GM06990 (cell line): ENCODE measurements around the gene GTF2A1.

Experiments used
- DNase-seq: peaks from one replicate; pipeline ENCODE4 v3.0.0-alpha.2; 2011; ENCODE audit not compliant: insufficient read length; ENCODE audit errors: extremely low read depth
- H3K27me3 ChIP-seq: replicated peaks from 2 replicates; pipeline ENCODE4 v1.6.0; 2011; ENCODE audit warnings: low read length; ENCODE audit not compliant: control insufficient read depth, insufficient read depth
- H3K36me3 ChIP-seq: 2 replicates; pipeline ENCODE4 v1.5.1; 2011; ENCODE audit warnings: low read length; ENCODE audit not compliant: control insufficient read depth, insufficient read depth
- H3K4me3 ChIP-seq: replicated peaks from 2 replicates; pipeline ENCODE4 v1.5.1; 2011; ENCODE audit warnings: low read depth, mild to moderate bottlenecking, control low read depth, low read length
- TF ChIP-seq, protein P1 (sequence below): IDR thresholded peaks from 2 replicates; pipeline ENCODE4 v1.5.1; 2011; ENCODE audit warnings: low read length, control low read depth, mild to moderate bottlenecking, inconsistent platforms; ENCODE audit not compliant: insufficient read depth, poor library complexity, severe bottlenecking

Gene GTF2A1

DNA sequence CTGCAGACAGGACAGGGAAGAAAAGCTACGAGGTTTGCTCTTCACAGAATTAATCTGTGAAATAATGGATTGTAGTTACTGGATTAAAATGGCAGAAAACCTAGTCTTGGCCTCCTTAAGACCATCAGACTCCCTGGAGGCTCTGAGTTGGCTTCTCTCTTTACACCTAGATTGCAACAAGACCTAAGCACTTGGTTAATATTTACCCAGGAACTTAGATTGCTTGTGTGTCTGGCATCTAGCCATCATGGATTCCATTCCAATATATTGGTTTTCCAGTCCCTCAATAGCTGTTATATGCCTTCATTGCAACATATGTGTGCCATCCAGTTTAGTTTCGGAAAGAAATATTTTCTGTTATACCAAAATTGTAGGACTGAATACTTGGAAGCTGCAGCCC, 1.9 kb upstream of the GTF2A1 start:
- Histone ChIP-seq H3K4me3 (no peak overlapping the region), H3K27me3 (no peaks in the 10 kb centered on the region), H3K36me3 (no peaks in the 10 kb centered on the region)
- TF ChIP-seq, protein P1, sequence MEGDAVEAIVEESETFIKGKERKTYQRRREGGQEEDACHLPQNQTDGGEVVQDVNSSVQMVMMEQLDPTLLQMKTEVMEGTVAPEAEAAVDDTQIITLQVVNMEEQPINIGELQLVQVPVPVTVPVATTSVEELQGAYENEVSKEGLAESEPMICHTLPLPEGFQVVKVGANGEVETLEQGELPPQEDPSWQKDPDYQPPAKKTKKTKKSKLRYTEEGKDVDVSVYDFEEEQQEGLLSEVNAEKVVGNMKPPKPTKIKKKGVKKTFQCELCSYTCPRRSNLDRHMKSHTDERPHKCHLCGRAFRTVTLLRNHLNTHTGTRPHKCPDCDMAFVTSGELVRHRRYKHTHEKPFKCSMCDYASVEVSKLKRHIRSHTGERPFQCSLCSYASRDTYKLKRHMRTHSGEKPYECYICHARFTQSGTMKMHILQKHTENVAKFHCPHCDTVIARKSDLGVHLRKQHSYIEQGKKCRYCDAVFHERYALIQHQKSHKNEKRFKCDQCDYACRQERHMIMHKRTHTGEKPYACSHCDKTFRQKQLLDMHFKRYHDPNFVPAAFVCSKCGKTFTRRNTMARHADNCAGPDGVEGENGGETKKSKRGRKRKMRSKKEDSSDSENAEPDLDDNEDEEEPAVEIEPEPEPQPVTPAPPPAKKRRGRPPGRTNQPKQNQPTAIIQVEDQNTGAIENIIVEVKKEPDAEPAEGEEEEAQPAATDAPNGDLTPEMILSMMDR: no peak
- no peak for DNase-seq

DNA sequence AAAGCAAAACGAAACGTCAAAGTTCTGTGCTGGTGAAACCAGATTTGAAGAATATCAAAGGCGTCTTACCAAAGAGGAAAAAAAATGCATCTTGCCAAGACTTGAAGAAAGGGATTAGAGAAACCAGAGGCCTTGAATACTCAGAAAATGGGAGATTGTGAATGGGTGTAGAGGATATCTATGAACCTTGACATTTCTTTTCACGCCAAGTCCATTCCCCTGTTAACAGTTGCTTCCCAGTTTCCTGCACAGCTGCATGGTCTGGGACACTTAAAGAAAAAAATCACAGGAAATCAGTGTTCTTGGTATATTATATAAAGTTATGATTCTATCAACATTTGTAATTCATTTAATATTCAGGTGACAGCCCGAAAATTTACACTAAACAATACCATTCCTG, 1.4 kb upstream of the GTF2A1 start:
- DNase-seq: no peak
- TF ChIP-seq, protein P1: no peak
- Histone ChIP-seq H3K27me3 (no peaks in the 10 kb centered on the region), H3K4me3 (no peak overlapping the region), H3K36me3 (no peaks in the 10 kb centered on the region)

DNA sequence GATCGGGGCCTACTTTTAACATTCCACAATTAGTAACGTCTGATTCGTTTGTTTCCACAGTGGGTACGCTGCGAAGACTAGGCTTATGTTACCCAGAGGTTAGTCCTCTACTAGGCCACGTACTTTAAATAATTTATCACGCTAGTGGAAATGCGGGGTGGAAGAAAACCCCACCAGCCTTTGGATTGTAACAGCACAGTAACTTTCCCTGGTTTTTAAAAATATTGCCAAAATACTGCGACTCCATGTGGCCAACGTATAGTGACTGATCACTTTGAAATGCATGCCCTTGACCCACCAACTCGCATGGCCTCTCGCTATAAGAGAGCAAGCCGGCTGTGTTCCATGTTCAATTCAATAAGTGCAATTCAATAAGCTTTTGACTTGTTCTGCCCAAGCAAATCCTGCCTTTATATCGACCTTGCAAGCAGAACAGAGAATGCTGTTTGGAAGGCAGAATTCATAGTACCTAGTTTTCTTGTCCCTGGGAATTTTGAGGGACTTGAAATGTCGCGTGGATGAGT, 882 bp upstream of the GTF2A1 start:
- H3K36me3 ChIP-seq: no peaks in the 10 kb centered on the region
- TF ChIP-seq, protein P1: no peak
- peak overlapping the region; percentile 54 for H3K4me3 ChIP-seq
- no peak for DNase-seq
- H3K27me3 ChIP-seq: no peaks in the 10 kb centered on the region

DNA sequence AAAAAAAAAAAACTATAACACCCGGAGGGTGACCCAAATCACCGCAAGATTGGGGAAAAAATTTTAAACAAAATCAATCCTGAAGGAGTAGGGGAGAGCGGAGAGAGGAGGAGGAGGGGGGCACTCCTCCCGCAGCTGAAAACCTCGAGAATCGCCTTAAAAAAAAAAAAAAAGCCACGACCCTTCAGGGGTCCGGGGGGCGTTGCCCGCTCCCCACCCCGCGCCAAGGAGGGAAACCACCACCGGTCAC, 254 bp downstream of the GTF2A1 start:
- peak overlapping the region; percentile 87 for H3K4me3 ChIP-seq
- TF ChIP-seq, protein P1: no peak
- H3K27me3 ChIP-seq: no peaks in the 10 kb centered on the region
- DNase-seq: no peak
- no peaks in the 10 kb centered on the region for H3K36me3 ChIP-seq

DNA sequence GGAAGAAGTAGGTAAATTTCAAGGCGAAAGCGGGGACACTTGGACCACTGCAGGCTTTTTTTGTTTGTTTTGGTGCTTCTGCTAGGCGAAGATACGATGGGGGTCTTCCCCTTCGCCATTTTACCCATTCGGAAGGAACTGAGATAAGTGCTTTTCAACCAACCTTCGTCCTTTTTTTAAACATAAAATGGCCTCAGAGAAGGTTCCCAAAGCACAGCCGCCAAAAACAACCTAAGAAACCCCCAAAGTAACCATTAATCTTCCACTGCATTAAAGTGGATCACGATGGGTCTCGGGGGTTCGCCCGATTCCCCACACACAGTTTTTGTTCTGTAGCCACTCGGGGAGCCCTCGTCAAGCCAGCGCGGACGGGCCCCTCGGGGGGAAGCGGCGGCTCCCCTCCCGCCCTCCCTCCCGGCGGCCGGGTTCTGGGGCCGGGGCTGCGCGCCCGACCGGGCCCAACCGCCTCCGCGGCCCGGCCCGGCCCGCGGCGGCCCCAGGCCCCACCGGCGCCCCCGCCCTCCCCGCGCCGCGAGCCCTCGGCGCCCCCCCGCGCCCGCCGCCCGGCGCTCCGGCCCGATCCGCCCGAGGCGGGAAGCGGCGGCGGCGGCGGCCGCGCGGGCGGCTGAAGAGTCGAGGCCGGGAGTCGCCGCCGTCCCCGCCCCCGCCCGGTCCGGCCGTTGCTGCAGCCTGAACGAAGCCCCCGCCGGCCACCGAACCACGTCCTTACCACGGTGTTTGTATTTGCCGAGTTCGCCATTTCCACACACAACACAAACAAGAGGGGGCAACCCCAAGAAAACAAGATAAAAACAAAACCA, 790 bp downstream of the GTF2A1 start:
- DNase-seq: peak; percentile 53
- TF ChIP-seq, protein P1: no peak
- peak overlapping the region; percentile 87 for H3K4me3 ChIP-seq
- no peaks in the 10 kb centered on the region for H3K36me3 ChIP-seq
- no peaks in the 10 kb centered on the region for H3K27me3 ChIP-seq
